Measurements from ENCODE around the gene GJA5. TPM values are rescaled to one million over a fixed set of nuclear protein-coding genes. Genes with fewer than 3 reads are reported as not detected.

The GJA5 gene
- total and polyA plus RNA-seq, 12 donors: 4.8 to 20.0 (median 12.3) TPM

- TF ChIP-seq, protein P1, sequence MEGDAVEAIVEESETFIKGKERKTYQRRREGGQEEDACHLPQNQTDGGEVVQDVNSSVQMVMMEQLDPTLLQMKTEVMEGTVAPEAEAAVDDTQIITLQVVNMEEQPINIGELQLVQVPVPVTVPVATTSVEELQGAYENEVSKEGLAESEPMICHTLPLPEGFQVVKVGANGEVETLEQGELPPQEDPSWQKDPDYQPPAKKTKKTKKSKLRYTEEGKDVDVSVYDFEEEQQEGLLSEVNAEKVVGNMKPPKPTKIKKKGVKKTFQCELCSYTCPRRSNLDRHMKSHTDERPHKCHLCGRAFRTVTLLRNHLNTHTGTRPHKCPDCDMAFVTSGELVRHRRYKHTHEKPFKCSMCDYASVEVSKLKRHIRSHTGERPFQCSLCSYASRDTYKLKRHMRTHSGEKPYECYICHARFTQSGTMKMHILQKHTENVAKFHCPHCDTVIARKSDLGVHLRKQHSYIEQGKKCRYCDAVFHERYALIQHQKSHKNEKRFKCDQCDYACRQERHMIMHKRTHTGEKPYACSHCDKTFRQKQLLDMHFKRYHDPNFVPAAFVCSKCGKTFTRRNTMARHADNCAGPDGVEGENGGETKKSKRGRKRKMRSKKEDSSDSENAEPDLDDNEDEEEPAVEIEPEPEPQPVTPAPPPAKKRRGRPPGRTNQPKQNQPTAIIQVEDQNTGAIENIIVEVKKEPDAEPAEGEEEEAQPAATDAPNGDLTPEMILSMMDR (IDR thresholded peaks at IDR 0.05): no peak
- H3K4me1 ChIP-seq: peaks cover 0 to 66% (median 50%) of the 10 kb centered on the region in 9 donors
- DNase-seq (no peak), ATAC-seq (peak in 3 of 8 donors; percentile 32 to 54 (median 33))
- H3K36me3 ChIP-seq: no peaks in the 10 kb centered on the region
- no peaks in the 10 kb centered on the region for H3K27me3 ChIP-seq
- H3K9me3 ChIP-seq: no peaks in the 10 kb centered on the region
- intact Hi-C loops (cut with DNase I): loop anchor here in 3 of 10 donors (2.0 to 5.0 kb wide), 4 partner anchors 44 to 120 kb away; no protein-coding TSS in a partner anchor
- H3K27ac ChIP-seq: peak overlapping the region; percentile 18 to 73 (median 53)
- peak overlapping the region in 9 of 10 donors; percentile 15 to 47 (median 31) for H3K4me3 ChIP-seq
- WGBS, 2 donors: 16 to 36% methylated on average over 4 of the region's 4 CpGs
Measured at GRCh38 chr1:147772570-147772969, 12.2 kb upstream of the GJA5 start.

DNA sequence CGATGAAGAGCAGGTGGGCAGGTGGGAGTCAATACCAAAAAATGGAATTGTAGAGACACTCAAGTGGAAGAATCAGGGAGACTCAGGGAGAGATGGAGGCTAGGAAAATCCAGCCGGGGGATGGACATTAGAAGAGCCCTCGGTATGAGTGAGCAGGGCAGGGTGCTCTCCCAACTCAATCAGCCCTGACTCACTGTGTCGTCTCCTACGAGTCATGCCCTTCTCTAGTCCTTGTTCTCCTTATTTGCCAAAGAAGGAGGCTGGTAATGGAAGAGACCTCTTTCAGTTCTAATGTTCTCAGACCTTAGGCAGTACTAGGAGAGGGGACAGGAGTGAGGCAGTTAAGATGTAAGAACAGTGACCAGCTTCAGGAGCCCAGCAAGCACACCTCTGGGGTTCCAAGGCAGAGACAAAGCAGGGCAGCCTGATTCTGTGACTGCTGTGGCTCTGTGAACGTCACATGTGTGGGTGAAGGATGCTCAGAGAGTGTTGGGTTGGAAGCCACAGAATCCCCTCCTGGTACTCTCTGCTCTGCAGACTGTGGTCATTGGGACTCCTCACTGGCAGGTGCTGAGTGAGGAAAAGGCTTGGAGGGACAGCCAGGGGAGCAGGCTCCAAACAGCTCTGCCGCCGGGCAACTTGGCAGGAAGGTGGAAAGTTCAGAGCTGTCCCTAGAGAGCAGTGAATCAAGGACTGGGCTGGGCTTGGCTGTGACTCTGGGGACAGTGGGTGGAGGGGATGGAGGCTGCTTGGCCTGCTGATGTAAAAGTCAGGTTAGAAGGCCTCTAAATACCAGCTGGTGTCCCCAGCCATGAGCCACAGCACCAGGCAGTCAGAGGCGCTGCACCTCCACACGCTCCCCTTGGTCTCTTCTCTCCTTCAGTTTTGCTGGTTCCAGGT, 11.1 kb upstream of the GJA5 start:
- intact Hi-C loops (cut with DNase I): loop anchor here in 3 of 10 donors (2.0 to 5.0 kb wide), 4 partner anchors 44 to 121 kb away; no protein-coding TSS in a partner anchor
- ATAC-seq: peak; percentile 84 to 98 (median 95)
- Histone ChIP-seq H3K4me1 (peaks cover 0 to 77% (median 50%) of the 10 kb centered on the region in 9 donors), H3K36me3 (no peaks in the 10 kb centered on the region), H3K4me3 (peak overlapping the region in 9 of 10 donors; percentile 15 to 47 (median 31)), H3K9me3 (no peaks in the 10 kb centered on the region), H3K27ac (peak overlapping the region in 8 of 10 donors; percentile 37 to 73 (median 62)), H3K27me3 (no peaks in the 10 kb centered on the region)
- WGBS, 2 donors: 44 to 52% methylated on average over 10 of the region's 10 CpGs
- peak; percentile 77 to 79 for DNase-seq
- TF ChIP-seq, protein P1 (IDR thresholded peaks at IDR 0.05): no peak

DNA sequence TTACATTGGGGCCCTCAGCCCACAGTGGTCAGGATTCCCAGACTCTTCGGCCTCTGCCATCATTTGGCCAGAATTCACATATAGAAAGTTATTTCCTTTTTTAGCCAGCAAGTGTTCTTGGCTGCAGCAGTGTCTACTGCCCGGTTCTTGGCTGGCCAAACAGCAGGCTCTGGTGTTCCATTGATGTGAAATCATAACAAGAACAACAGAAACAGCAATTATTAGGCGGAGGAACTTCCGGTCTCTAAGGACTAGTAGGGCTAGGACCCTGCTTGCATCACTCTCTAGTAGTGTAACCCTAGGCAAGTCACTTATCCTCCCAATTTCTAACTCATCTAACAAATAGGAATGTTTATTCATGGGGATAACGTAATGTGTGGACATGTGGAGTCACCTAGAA, 8.7 kb upstream of the GJA5 start:
- TF ChIP-seq, protein P1 (IDR thresholded peaks at IDR 0.05): no peak
- intact Hi-C loops (cut with DNase I): loop anchor here in 1 of 10 donors (5.0 kb wide), 1 partner anchor 53 kb away; no protein-coding TSS in a partner anchor
- Histone ChIP-seq H3K4me3 (no peak overlapping the region), H3K9me3 (no peaks in the 10 kb centered on the region), H3K27me3 (no peaks in the 10 kb centered on the region), H3K27ac (peak overlapping the region in 7 of 10 donors; percentile 2 to 42 (median 32)), H3K4me1 (peaks cover 0 to 86% (median 51%) of the 10 kb centered on the region in 9 donors), H3K36me3 (no peaks in the 10 kb centered on the region)
- DNase-seq (no peak), ATAC-seq (peak in 5 of 8 donors; percentile 8 to 44 (median 21))
- WGBS, 2 donors: 34 to 43% methylated on average over 5 of the region's 5 CpGs

DNA sequence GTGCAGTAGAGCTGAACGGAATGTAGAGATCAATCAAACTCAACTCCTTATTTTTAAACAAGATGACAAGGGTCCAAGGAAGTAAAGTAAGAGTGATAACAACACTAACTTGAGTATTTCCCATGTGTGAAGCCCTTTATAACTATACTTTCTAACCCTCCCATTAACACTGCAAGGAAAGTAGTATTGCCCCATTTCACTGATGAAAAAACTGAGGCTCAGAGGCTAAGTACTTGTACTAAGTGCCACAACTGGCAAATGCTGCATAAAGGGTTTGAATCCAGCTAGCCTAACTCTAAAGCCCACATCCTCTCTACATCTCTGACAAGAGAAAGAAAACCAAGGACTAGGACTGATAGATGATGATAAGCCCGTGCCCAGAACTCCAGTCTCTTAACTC, 8.2 kb upstream of the GJA5 start:
- peak overlapping the region in 7 of 10 donors; percentile 2 to 42 (median 32) for H3K27ac ChIP-seq
- no peaks in the 10 kb centered on the region for H3K36me3 ChIP-seq
- DNase-seq (no peak), ATAC-seq (no peak)
- H3K4me1 ChIP-seq: peaks cover 0 to 86% (median 51%) of the 10 kb centered on the region in 9 donors
- no peaks in the 10 kb centered on the region for H3K9me3 ChIP-seq
- TF ChIP-seq, protein P1 (IDR thresholded peaks at IDR 0.05): no peak
- no peaks in the 10 kb centered on the region for H3K27me3 ChIP-seq
- intact Hi-C loops (cut with DNase I): loop anchor here in 1 of 10 donors (5.0 kb wide), 1 partner anchor 54 kb away; no protein-coding TSS in a partner anchor
- 74 to 79% methylated on average over 2 of the region's 2 CpGs for WGBS, 2 donors
- no peak overlapping the region for H3K4me3 ChIP-seq

All from heart right ventricle (tissue), 16 donors.